Activated B cell treated with CpG ODN at 0.5 μM for 24 hours (primary cell): ENCODE measurements around the gene F5. TPM values are rescaled to one million over a fixed set of nuclear protein-coding genes. Genes with fewer than 3 reads are reported as not detected.

Experiments used
- ATAC-seq: fragments of 200-7000 bp; cut with Tn5 transposase; one replicate; pipeline ENCODE4 v1.10.0; 2021; ENCODE audit warnings: low read depth, mild to moderate bottlenecking, moderate library complexity
- CTCF ChIA-PET: fragments of 350-600 bp; sonication (Branson Sonifier 250); formaldehyde crosslinking; loops from one replicate; lab custom pipeline; 2021; ENCODE audit warnings: antibody characterized with exemption; lab: Charles Lee
- POLR2A ChIA-PET: fragments of 350-600 bp; sonication (Branson Sonifier 250); formaldehyde crosslinking; loops from one replicate; lab custom pipeline; 2021; ENCODE audit warnings: antibody characterized with exemption; lab: Charles Lee
- DNase-seq: peaks from one replicate; pipeline ENCODE4 v3.0.0; 2022
- H3K27ac Mint-ChIP-seq: one replicate; pipeline ENCODE4 v1.8.0; 2020; ENCODE audit warnings: mixed read lengths
- H3K27me3 Mint-ChIP-seq: one replicate; pipeline ENCODE4 v1.8.0; 2021; ENCODE audit warnings: mixed read lengths
- H3K36me3 Mint-ChIP-seq: one replicate; pipeline ENCODE4 v1.8.0; 2021; ENCODE audit warnings: low read depth, mixed read lengths
- H3K4me1 Mint-ChIP-seq: one replicate; pipeline ENCODE4 v1.8.0; 2021; ENCODE audit warnings: mixed read lengths
- H3K4me3 Mint-ChIP-seq: one replicate; pipeline ENCODE4 v1.8.0; 2020; ENCODE audit warnings: mild to moderate bottlenecking, mixed read lengths
- H3K9me3 Mint-ChIP-seq: one replicate; pipeline ENCODE4 v1.8.0; 2020; ENCODE audit warnings: mixed read lengths
- intact Hi-C: fragments of 100-400 bp; cut with micrococcal nuclease; formaldehyde crosslinking; loops from one replicate; pipeline ENCODE4 v1.15.1; 2024
- total RNA-seq: library from RNA; stranded (reverse); gene quantifications from 2 replicates; pipeline ENCODE4 v1.2.3, GENCODE V29; 2022
- TF ChIP-seq, protein P1 (sequence below): fragments of 200-600 bp; IDR thresholded peaks from one replicate; pipeline ENCODE4 v1.8.0; 2022; ENCODE audit warnings: antibody characterized with exemption, mild to moderate bottlenecking

Gene F5
- total RNA-seq, 1 donor from 2014 or later: 0.67 TPM

DNA sequence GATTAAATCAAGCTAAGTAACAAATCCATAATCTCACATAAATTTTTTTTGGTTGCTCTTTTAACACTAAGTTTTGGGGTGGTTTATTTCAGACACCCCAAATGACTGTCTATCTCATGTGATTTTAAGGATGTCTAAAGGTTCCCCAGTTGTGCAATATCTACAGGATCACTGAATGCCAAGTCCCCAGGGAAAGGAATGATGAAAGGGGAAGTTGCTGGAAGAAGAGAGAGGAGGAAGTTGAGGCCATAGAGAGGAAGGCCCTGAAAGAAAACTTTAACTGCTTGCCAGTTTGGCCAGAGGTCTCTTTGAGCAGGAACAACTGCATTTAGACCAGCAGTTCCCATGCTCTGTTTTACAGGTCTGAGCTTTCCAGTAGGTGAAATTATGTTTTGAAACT, 73.1 kb downstream of the F5 start:
- H3K4me1 Mint-ChIP-seq: peaks cover 6% of the 10 kb centered on the region

DNA sequence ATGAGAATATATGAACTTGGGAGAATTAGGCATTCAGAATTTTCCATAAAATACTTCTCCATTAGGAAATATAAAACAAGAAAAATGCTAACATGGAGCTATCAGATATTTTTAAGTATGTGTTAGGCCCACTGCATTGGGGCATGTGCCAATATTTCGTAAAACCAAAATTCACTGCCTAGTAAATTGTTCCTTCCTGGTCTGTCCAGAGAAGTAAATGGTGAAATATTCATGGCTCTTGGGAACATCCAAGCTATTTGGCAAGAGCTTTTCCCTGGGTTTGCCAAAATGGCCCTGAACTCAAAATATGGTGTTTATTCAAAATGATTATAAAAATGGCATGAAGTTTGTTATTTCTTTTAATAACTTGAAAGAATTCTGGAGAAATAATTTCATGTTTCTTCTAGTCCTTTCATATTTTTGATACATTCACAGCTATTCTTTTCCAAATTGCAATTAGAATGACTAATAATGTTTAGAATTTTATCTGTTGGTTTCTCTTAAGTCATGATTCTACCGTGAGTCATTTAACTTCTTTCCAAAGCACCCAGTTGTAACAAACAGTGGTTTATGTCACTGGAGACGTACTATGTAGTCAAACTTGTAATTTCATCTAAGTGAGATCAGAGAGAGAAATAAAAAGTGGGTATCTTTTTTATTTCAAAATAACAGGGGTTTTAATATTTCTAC, 74.8 kb downstream of the F5 start:
- H3K27ac Mint-ChIP-seq: no peak overlapping the region
- ChIA-PET CTCF (no interaction called here), POLR2A (no interaction called here)
- TF ChIP-seq, protein P1, sequence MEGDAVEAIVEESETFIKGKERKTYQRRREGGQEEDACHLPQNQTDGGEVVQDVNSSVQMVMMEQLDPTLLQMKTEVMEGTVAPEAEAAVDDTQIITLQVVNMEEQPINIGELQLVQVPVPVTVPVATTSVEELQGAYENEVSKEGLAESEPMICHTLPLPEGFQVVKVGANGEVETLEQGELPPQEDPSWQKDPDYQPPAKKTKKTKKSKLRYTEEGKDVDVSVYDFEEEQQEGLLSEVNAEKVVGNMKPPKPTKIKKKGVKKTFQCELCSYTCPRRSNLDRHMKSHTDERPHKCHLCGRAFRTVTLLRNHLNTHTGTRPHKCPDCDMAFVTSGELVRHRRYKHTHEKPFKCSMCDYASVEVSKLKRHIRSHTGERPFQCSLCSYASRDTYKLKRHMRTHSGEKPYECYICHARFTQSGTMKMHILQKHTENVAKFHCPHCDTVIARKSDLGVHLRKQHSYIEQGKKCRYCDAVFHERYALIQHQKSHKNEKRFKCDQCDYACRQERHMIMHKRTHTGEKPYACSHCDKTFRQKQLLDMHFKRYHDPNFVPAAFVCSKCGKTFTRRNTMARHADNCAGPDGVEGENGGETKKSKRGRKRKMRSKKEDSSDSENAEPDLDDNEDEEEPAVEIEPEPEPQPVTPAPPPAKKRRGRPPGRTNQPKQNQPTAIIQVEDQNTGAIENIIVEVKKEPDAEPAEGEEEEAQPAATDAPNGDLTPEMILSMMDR: no peak
- ATAC-seq (no peak), DNase-seq (no peak)
- no peaks in the 10 kb centered on the region for H3K27me3 Mint-ChIP-seq
- intact Hi-C loops: no loop called here
- H3K4me1 Mint-ChIP-seq: peaks cover 7% of the 10 kb centered on the region
- H3K36me3 Mint-ChIP-seq: no peaks in the 10 kb centered on the region
- no peak overlapping the region for H3K4me3 Mint-ChIP-seq
- H3K9me3 Mint-ChIP-seq: no peaks in the 10 kb centered on the region

More for the DNA sequence above, 73.1 kb downstream of the F5 start:
- ATAC-seq: no peak
- CTCF ChIA-PET: no interaction called here
- Mint-ChIP-seq H3K27ac (no peak overlapping the region), H3K27me3 (no peaks in the 10 kb centered on the region), H3K4me3 (no peak overlapping the region), H3K9me3 (no peaks in the 10 kb centered on the region), H3K36me3 (no peaks in the 10 kb centered on the region)
- POLR2A ChIA-PET: no interaction called here
- intact Hi-C loops: no loop called here
- no peak for DNase-seq
- TF ChIP-seq, protein P1: no peak

DNA sequence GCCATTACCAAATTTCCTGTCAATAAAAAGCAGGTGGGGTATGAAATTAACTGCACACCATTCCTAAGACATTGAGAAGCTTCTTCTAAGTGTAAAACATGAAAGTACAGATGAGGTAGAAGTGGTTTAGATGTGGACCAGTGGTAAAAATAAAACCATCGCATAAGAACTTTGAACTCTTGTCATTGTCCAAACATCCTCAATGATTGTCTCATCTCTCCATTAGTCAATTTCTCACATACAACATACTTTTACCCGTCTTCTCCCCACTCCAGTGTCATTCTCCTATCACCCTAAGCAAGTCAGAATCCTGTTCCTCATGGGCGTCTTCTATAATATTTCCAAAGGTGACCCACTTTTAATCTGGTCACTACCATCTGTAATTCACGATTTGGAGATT, 76.2 kb downstream of the F5 start:
- peaks cover 7% of the 10 kb centered on the region for H3K4me1 Mint-ChIP-seq
- ChIA-PET CTCF (no interaction called here), POLR2A (no interaction called here)
- H3K36me3 Mint-ChIP-seq: no peaks in the 10 kb centered on the region
- H3K4me3 Mint-ChIP-seq: no peak overlapping the region
- DNase-seq (no peak), ATAC-seq (no peak)
- H3K27ac Mint-ChIP-seq: no peak overlapping the region
- intact Hi-C loops: no loop called here
- TF ChIP-seq, protein P1: no peak
- H3K27me3 Mint-ChIP-seq: no peaks in the 10 kb centered on the region
- no peaks in the 10 kb centered on the region for H3K9me3 Mint-ChIP-seq

DNA sequence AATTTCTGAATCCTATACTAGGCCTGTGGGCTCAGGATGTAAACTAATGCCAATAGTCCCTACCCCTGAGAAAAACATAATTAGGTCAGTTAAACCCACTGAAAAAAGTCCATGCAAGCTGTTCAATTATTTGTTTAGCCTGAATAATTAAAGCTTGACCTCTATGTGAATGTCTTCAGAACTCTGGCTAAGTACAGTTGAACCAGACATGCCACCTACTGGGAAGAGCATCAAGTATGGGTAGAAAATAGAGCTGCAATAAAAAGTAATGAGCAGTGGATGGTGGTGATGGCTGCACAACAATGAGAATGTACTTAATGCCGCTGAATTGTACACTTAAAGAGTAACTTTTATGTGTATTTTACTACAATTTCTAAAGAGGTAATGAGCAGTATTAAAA, 76.9 kb downstream of the F5 start:
- Mint-ChIP-seq H3K36me3 (no peaks in the 10 kb centered on the region), H3K9me3 (no peaks in the 10 kb centered on the region), H3K27me3 (no peaks in the 10 kb centered on the region), H3K4me1 (peaks cover 7% of the 10 kb centered on the region), H3K4me3 (no peak overlapping the region), H3K27ac (no peak overlapping the region)
- TF ChIP-seq, protein P1: no peak
- intact Hi-C loops: no loop called here
- ChIA-PET CTCF (no interaction called here), POLR2A (no interaction called here)
- DNase-seq (no peak), ATAC-seq (no peak)

DNA sequence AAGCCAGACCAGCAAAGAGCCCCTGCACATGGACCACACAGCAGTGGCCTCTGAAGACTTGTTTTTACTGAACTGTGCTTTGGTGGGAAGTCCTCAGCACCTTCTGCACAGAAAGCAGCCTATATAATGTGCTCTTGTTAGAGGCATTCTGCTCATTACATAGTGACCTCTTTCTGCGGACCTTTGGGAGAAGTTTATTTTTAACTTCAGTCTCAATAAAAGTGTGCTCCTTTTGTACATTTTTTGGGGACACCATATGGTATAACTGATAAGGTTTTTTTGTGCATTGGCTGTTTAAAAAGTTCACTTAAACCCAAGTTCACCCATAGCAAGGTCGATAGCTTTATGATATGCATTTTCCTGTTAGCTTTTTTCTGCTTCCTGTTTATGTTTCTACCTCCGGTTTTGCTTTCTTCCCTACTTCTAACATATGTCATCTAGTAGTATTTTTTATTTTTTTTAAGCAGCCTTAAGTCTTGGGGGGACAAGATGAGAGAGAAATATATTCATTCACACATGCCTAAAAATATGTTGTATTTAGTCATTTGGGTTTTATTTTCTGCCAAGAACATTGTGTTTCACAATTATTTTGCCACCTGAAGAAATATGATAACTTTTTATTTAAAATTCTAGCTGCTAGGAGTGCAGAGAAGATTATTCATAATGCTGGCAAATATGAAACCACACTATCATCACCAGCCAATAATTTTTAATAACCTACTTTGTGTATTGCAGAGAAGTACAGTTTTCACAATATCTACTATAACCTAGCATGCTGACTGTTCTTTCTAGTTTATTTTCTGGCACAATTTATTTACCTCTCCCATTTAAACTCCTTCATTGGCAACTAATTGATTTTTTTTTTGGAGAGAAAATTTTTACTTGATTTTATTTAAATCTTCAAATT, 77.6 kb downstream of the F5 start:
- Mint-ChIP-seq H3K9me3 (no peaks in the 10 kb centered on the region), H3K36me3 (no peaks in the 10 kb centered on the region), H3K27me3 (peaks cover under 1% of the 10 kb centered on the region), H3K27ac (no peak overlapping the region), H3K4me1 (peaks cover 7% of the 10 kb centered on the region), H3K4me3 (no peak overlapping the region)
- intact Hi-C loops: no loop called here
- ATAC-seq (no peak), DNase-seq (no peak)
- ChIA-PET CTCF (no interaction called here), POLR2A (no interaction called here)
- TF ChIP-seq, protein P1: no peak
